Measurements from ENCODE around the gene RAB27B.

- TF ChIP-seq CTCF (IDR thresholded peaks at IDR 0.05; ENCODE audit: poor library complexity) (no peak), EZH2phosphoT487 (IDR thresholded peaks at IDR 0.05; ENCODE audit: low read depth, severe bottlenecking, unreplicated experiment) (no peak)
Observed at GRCh38 chr18:54904581-54904980, 76.3 kb downstream of the RAB27B start.
